SK-N-SH treated with all-trans-retinoic acid at 6 μM for 48 hours (cell line): ENCODE measurements around the gene MESP1.

Experiments used
- ATAC-seq: fragments of 200-7000 bp; cut with Tn5 transposase; 3 replicates; pipeline ENCODE4 v1.9.1; 2020; ENCODE audit warnings: mild to moderate bottlenecking, moderate library complexity
- ARNTL ChIP-seq: fragments of 450-650 bp; formaldehyde crosslinking; IDR thresholded peaks from 2 replicates; pipeline ENCODE4 v1.5.0; 2020; ENCODE audit warnings: low read depth, mild to moderate bottlenecking, moderate library complexity, borderline replicate concordance
- BACH2 ChIP-seq: fragments of 250-450 bp; sonication (Bioruptor Pico); IDR thresholded peaks from 2 replicates; pipeline ENCODE4 v1.9.0; 2021; ENCODE audit warnings: mild to moderate bottlenecking, borderline replicate concordance
- CREB5 ChIP-seq: fragments of 250-450 bp; sonication (Bioruptor Pico); IDR thresholded peaks from 2 replicates; pipeline ENCODE4 v1.5.1; 2020; ENCODE audit warnings: low read depth, mild to moderate bottlenecking, moderate library complexity
- CSDC2 ChIP-seq: fragments of 250-450 bp; sonication (Bioruptor Pico); IDR thresholded peaks from 2 replicates; pipeline ENCODE4 v1.5.0; 2020; ENCODE audit warnings: mild to moderate bottlenecking, moderate library complexity
- CSRNP3 ChIP-seq: fragments of 250-450 bp; sonication (Bioruptor Pico); IDR thresholded peaks from 2 replicates; pipeline ENCODE4 v1.5.1; 2021; ENCODE audit warnings: mild to moderate bottlenecking, moderate library complexity
- ESRRG ChIP-seq: fragments of 250-450 bp; sonication (Bioruptor Pico); IDR thresholded peaks from 2 replicates; pipeline ENCODE4 v1.6.1; 2021; ENCODE audit warnings: mild to moderate bottlenecking
- GLIS3 ChIP-seq: fragments of 250-450 bp; sonication (Bioruptor Pico); IDR thresholded peaks from 2 replicates; pipeline ENCODE4 v1.5.0; 2020; ENCODE audit warnings: mild to moderate bottlenecking, moderate library complexity
- ISL1 ChIP-seq: fragments of 250-450 bp; sonication (Bioruptor Pico); IDR thresholded peaks from 2 replicates; pipeline ENCODE4 v2.1.2; 2022; ENCODE audit warnings: mild to moderate bottlenecking, moderate library complexity
- PATZ1 ChIP-seq: fragments of 250-450 bp; sonication (Bioruptor Pico); IDR thresholded peaks from 2 replicates; pipeline ENCODE4 v1.8.0; 2020; ENCODE audit warnings: mild to moderate bottlenecking, moderate library complexity, borderline replicate concordance
- POU6F1 ChIP-seq: fragments of 250-450 bp; sonication (Bioruptor Pico); IDR thresholded peaks from 2 replicates; pipeline ENCODE4 v1.8.0; 2021; ENCODE audit warnings: low read depth, mild to moderate bottlenecking, moderate library complexity, borderline replicate concordance
- PPARA ChIP-seq: fragments of 250-450 bp; sonication (Bioruptor Pico); IDR thresholded peaks from 2 replicates; pipeline ENCODE4 v1.5.0; 2020; ENCODE audit warnings: mild to moderate bottlenecking, borderline replicate concordance
- RARB ChIP-seq: fragments of 250-450 bp; sonication (Bioruptor Pico); IDR thresholded peaks from 2 replicates; pipeline ENCODE4 v1.8.0; 2021; ENCODE audit warnings: mild to moderate bottlenecking, moderate library complexity
- SNAI2 ChIP-seq: fragments of 250-450 bp; sonication (Bioruptor Pico); IDR thresholded peaks from 2 replicates; pipeline ENCODE4 v1.5.0; 2020; ENCODE audit warnings: mild to moderate bottlenecking, moderate library complexity
- TCF4 ChIP-seq: fragments of 250-450 bp; sonication (Bioruptor Pico); IDR thresholded peaks from 2 replicates; pipeline ENCODE4 v1.8.0; 2021; ENCODE audit warnings: mild to moderate bottlenecking, moderate library complexity, borderline replicate concordance
- TOX ChIP-seq: fragments of 250-450 bp; sonication (Bioruptor Pico); IDR thresholded peaks from 2 replicates; pipeline ENCODE4 v1.8.0; 2021; ENCODE audit warnings: mild to moderate bottlenecking, moderate library complexity, borderline replicate concordance
- TSHZ2 ChIP-seq: fragments of 250-450 bp; sonication (Bioruptor Pico); IDR thresholded peaks from 2 replicates; pipeline ENCODE4 v1.5.0; 2020; ENCODE audit warnings: mild to moderate bottlenecking, moderate library complexity
- ZC3H10 ChIP-seq: fragments of 250-450 bp; sonication (Bioruptor Pico); IDR thresholded peaks from 2 replicates; pipeline ENCODE4 v1.5.1; 2021; ENCODE audit warnings: mild to moderate bottlenecking, moderate library complexity
- ZFP3 ChIP-seq: fragments of 250-450 bp; sonication (Bioruptor Pico); IDR thresholded peaks from 2 replicates; pipeline ENCODE4 v1.5.0; 2020; ENCODE audit warnings: mild to moderate bottlenecking, moderate library complexity
- ZFP30 ChIP-seq: fragments of 450-650 bp; formaldehyde crosslinking; IDR thresholded peaks from 2 replicates; pipeline ENCODE4 v1.5.0; 2022; ENCODE audit warnings: mild to moderate bottlenecking, moderate library complexity
- ZNF565 ChIP-seq: fragments of 450-650 bp; formaldehyde crosslinking; conservative IDR thresholded peaks from 2 replicates; pipeline ENCODE4 v1.5.0; 2020; ENCODE audit warnings: low read depth, mild to moderate bottlenecking, moderate library complexity
- ZNF70 ChIP-seq: fragments of 450-650 bp; formaldehyde crosslinking; IDR thresholded peaks from 2 replicates; pipeline ENCODE4 v1.5.0; 2020; ENCODE audit warnings: mild to moderate bottlenecking, moderate library complexity

The MESP1 gene

GRCh38 chr15:89785774-89786140 lies 34.7 kb upstream of the MESP1 start:
- TF ChIP-seq ESRRG (no peak), TOX (no peak), ISL1 (CRISPR knock-in tag) (no peak), PPARA (CRISPR knock-in tag) (no peak), ZNF565 (CRISPR knock-in tag) (no peak), BACH2 (CRISPR knock-in tag) (no peak), SNAI2 (CRISPR knock-in tag) (no peak), TCF4 (CRISPR knock-in tag) (no peak), ZC3H10 (CRISPR knock-in tag) (no peak), ZFP30 (CRISPR knock-in tag) (no peak), RARB (CRISPR knock-in tag) (no peak), CSRNP3 (CRISPR knock-in tag) (no peak), POU6F1 (no peak), CREB5 (CRISPR knock-in tag) (no peak)

GRCh38 chr15:89785064-89785773 lies 34.2 kb upstream of the MESP1 start:
- no peak for ATAC-seq
- TF ChIP-seq SNAI2 (CRISPR knock-in tag) (no peak), ZFP3 (CRISPR knock-in tag) (no peak), TCF4 (CRISPR knock-in tag) (no peak), GLIS3 (CRISPR knock-in tag) (no peak), ISL1 (CRISPR knock-in tag) (no peak), PATZ1 (CRISPR knock-in tag) (no peak), BACH2 (CRISPR knock-in tag) (no peak), RARB (CRISPR knock-in tag) (no peak), ZNF565 (CRISPR knock-in tag) (no peak)
- TF ChIP-seq, all 23 proteins: peak for 0

More at GRCh38 chr15:89785774-89786140, 34.7 kb upstream of the MESP1 start:
- no peak for ATAC-seq

- TF ChIP-seq ARNTL (CRISPR knock-in tag) (no peak), ESRRG (no peak), ZFP3 (CRISPR knock-in tag) (no peak), TSHZ2 (CRISPR knock-in tag) (no peak), TCF4 (CRISPR knock-in tag) (no peak), ZC3H10 (CRISPR knock-in tag) (no peak), ZNF70 (no peak), BACH2 (CRISPR knock-in tag) (no peak), RARB (CRISPR knock-in tag) (no peak), CSDC2 (no peak)
- TF ChIP-seq, all 23 proteins: peak for 0
- no peak for ATAC-seq
Observed at GRCh38 chr15:89784686-89784960, 33.6 kb upstream of the MESP1 start.
